Measurements from ENCODE around the gene DNAI7. TPM values are rescaled to one million over a fixed set of nuclear protein-coding genes. Genes with fewer than 3 reads are reported as not detected.

DNAI7 gene
- total RNA-seq, 1 experiment from 2014 or later = not detected

DNA sequence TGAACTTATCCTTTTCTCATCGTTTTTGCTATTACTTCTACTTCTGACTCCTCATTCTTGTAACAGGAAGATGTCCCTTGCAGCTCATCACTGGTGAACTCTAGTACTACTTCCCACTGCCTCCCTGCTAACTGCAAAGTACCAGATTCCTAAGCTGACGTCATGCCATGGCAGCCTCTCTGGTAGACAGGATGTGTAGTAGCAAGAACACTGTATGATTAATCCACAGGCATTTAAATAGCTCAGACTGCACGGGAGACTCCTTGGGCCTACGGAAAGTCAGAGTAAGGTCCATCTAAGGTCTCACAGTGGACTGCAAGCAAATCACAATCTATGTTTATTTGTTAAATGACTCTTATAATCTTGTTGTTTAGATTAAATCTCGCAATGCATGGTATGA lies 43.5 kb downstream of the DNAI7 start:
- DNase-seq = peak; percentile 51
- no peaks in the 10 kb centered on the region for H3K27me3 ChIP-seq (ENCODE audit: low read length)

DNA sequence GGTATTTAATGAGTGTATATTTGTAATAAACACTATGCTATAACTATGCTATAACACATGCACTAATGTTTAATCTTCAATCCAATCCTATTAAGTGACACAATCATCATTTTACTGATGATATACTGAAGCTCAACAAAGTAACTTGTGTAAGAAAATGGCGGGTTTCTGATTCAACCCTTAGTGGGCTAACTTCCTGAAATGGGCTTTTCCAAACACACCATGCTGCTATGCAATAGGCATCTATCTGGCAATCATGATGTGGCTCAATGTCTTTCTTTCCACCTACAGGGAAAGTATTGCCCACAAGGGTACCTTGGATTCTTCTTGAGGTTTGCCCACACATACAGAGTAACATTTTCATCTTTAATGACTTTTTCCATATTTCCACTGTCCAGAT lies 48.3 kb downstream of the DNAI7 start:
- H4K20me1 ChIP-seq (ENCODE audit: low read length) = no peaks in the 10 kb centered on the region
- intact Hi-C loops (cut with micrococcal nuclease) = no loop called here
- no peak overlapping the region for H3K4me3 ChIP-seq (ENCODE audit: low read length)

More for the DNA sequence above, 43.5 kb downstream of the DNAI7 start:
- Histone ChIP-seq H3K4me2 (ENCODE audit: low read length) (no peak overlapping the region), H4K20me1 (ENCODE audit: low read length) (no peaks in the 10 kb centered on the region), H3F3A (ENCODE audit: low read length, unreplicated experiment) (no peaks in the 10 kb centered on the region), H3K9me2 (replicated peaks; ENCODE audit: low read length) (no peaks in the 10 kb centered on the region), H3K4me1 (ENCODE audit: insufficient read depth, low read length) (no peaks in the 10 kb centered on the region), H3K9ac (ENCODE audit: low read length) (no peak overlapping the region), H3K36me3 (ENCODE audit: low read depth, low read length) (no peaks in the 10 kb centered on the region), H2AFZ (ENCODE audit: low read length) (no peak overlapping the region), H3K27ac (ENCODE audit: low read length) (no peak overlapping the region), H3K79me2 (ENCODE audit: low read length) (no peaks in the 10 kb centered on the region), H3K4me3 (ENCODE audit: low read length) (no peak overlapping the region), H3K9me3 (ENCODE audit: low read length) (no peaks in the 10 kb centered on the region)
- ChIA-PET CTCF (no interaction called here), POLR2A (ENCODE audit: unreplicated experiment) (no interaction called here)
- intact Hi-C loops (cut with micrococcal nuclease) = no loop called here
- TF ChIP-seq EZH2phosphoT487 (IDR thresholded peaks at IDR 0.05; ENCODE audit: borderline replicate concordance, low read length) (no peak), EZH2 (IDR thresholded peaks at IDR 0.05; ENCODE audit: low read length, unreplicated experiment) (no peak)
- TF ChIP-seq, protein P1, sequence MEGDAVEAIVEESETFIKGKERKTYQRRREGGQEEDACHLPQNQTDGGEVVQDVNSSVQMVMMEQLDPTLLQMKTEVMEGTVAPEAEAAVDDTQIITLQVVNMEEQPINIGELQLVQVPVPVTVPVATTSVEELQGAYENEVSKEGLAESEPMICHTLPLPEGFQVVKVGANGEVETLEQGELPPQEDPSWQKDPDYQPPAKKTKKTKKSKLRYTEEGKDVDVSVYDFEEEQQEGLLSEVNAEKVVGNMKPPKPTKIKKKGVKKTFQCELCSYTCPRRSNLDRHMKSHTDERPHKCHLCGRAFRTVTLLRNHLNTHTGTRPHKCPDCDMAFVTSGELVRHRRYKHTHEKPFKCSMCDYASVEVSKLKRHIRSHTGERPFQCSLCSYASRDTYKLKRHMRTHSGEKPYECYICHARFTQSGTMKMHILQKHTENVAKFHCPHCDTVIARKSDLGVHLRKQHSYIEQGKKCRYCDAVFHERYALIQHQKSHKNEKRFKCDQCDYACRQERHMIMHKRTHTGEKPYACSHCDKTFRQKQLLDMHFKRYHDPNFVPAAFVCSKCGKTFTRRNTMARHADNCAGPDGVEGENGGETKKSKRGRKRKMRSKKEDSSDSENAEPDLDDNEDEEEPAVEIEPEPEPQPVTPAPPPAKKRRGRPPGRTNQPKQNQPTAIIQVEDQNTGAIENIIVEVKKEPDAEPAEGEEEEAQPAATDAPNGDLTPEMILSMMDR (conservative IDR thresholded peaks at IDR 0.05; ENCODE audit: low read depth, low read length) = no peak
- BruUV-seq (replicated peaks) = no TSS peak
- peak; percentile 66 for ATAC-seq

DNA sequence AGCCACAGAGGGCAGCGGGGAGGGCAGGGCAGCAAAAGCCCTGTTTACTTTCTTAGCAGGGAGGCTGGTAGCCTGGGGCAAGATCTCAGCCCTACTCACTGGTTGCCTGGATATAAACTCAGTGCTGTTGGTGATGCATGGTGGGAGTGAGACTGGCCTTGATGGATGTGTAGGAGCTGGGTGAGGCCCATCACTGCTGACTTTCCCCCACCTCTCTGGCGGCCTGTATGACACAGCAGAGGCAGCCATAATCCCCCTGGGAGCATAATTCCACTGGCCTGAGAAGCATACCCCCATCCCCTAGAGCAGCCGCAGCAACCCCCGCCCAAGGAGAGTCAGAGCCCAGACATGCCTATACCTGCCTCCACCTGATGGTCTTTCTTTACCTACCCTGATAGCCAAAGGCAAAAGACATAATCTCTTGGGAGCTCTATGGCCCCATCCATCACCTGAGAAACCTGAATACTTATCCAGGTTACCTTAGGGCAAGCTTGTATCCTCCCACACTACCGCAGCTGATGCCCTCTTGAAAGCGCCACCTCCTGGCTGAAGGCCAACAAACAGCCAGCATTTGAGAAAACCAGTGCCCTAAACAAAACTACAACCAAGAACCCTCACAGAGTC lies 59.3 kb downstream of the DNAI7 start:
- no peaks in the 10 kb centered on the region for H3K79me2 ChIP-seq (ENCODE audit: low read length)
- H4K20me1 ChIP-seq (ENCODE audit: low read length) = no peaks in the 10 kb centered on the region
- H3F3A ChIP-seq (ENCODE audit: low read length, unreplicated experiment) = no peaks in the 10 kb centered on the region
- no peak overlapping the region for H3K27ac ChIP-seq (ENCODE audit: low read length)
- ATAC-seq = no peak
- intact Hi-C loops (cut with micrococcal nuclease) = no loop called here
- BruUV-seq (replicated peaks) = no TSS peak
- ChIA-PET POLR2A (ENCODE audit: unreplicated experiment) (no interaction called here), CTCF (no interaction called here)
- no peak overlapping the region for H2AFZ ChIP-seq (ENCODE audit: low read length)
- DNase-seq = no peak
- peaks cover 20% of the 10 kb centered on the region for H3K27me3 ChIP-seq (ENCODE audit: low read length)
- H3K4me1 ChIP-seq (ENCODE audit: insufficient read depth, low read length) = no peaks in the 10 kb centered on the region
- no peak overlapping the region for H3K4me3 ChIP-seq (ENCODE audit: low read length)
- H3K4me2 ChIP-seq (ENCODE audit: low read length) = no peak overlapping the region
- no peak overlapping the region for H3K9ac ChIP-seq (ENCODE audit: low read length)
- TF ChIP-seq, protein P1 (conservative IDR thresholded peaks at IDR 0.05; ENCODE audit: low read depth, low read length) = peak; percentile 33; the same call in 1 of the 2 replicates
- no peak for TF ChIP-seq EZH2phosphoT487 (IDR thresholded peaks at IDR 0.05; ENCODE audit: borderline replicate concordance, low read length)
- no peaks in the 10 kb centered on the region for H3K9me2 ChIP-seq (replicated peaks; ENCODE audit: low read length)
- H3K36me3 ChIP-seq (ENCODE audit: low read depth, low read length) = no peaks in the 10 kb centered on the region; the same call in 1 of the 2 replicates
- H3K9me3 ChIP-seq (ENCODE audit: low read length) = no peaks in the 10 kb centered on the region

More for the DNA sequence above, 48.3 kb downstream of the DNAI7 start:
- BruUV-seq (replicated peaks) = no TSS peak
- ATAC-seq = no peak
- Histone ChIP-seq H3K4me2 (ENCODE audit: low read length) (no peak overlapping the region), H2AFZ (ENCODE audit: low read length) (no peak overlapping the region), H3K9me3 (ENCODE audit: low read length) (no peaks in the 10 kb centered on the region), H3K4me1 (ENCODE audit: insufficient read depth, low read length) (no peaks in the 10 kb centered on the region), H3K27me3 (ENCODE audit: low read length) (no peaks in the 10 kb centered on the region), H3K9me2 (replicated peaks; ENCODE audit: low read length) (no peaks in the 10 kb centered on the region), H3K36me3 (ENCODE audit: low read depth, low read length) (no peaks in the 10 kb centered on the region), H3F3A (ENCODE audit: low read length, unreplicated experiment) (no peaks in the 10 kb centered on the region), H3K79me2 (ENCODE audit: low read length) (no peaks in the 10 kb centered on the region), H3K27ac (ENCODE audit: low read length) (no peak overlapping the region), H3K9ac (ENCODE audit: low read length) (no peak overlapping the region)
- CTCF ChIA-PET = no interaction called here
- POLR2A ChIA-PET (ENCODE audit: unreplicated experiment) = no interaction called here
- TF ChIP-seq EZH2 (IDR thresholded peaks at IDR 0.05; ENCODE audit: low read length, unreplicated experiment) (no peak), EZH2phosphoT487 (IDR thresholded peaks at IDR 0.05; ENCODE audit: borderline replicate concordance, low read length) (no peak)
- TF ChIP-seq, protein P1 (conservative IDR thresholded peaks at IDR 0.05; ENCODE audit: low read depth, low read length) = no peak
- no peak for DNase-seq

All from PC-3 (cell line).